HCT116 (cell line): ENCODE measurements around the gene DIP2A. TPM values are rescaled to one million over a fixed set of nuclear protein-coding genes. Genes with fewer than 3 reads are reported as not detected.

Experiments used
- ATAC-seq: fragments of 200-7000 bp; cut with Tn5 transposase; 2 replicates; pipeline ENCODE4 v1.9.1; 2020; ENCODE audit warnings: mild to moderate bottlenecking, moderate library complexity
- BruUV-seq: library from RNA; stranded (reverse); fragments of 400-500 nt; replicated peaks from 2 replicates; lab custom pipeline; 2021; lab: Mats Ljungman, UMichigan
- CTCF ChIA-PET: fragments of 300-600 bp; sonication (Branson Sonifier 250); formaldehyde crosslinking; loops from one replicate; lab custom pipeline; 2021; ENCODE audit warnings: antibody characterized with exemption; lab: Charles Lee
- POLR2A ChIA-PET: fragments of 300-600, 350-600 bp; sonication (Branson Sonifier 250); formaldehyde crosslinking; loops from one replicate; lab custom pipeline; 2021; ENCODE audit warnings: antibody characterized with exemption; lab: Charles Lee
- RAD21 ChIA-PET, 2 experiments: fragments of 300-600 bp; sonication (Branson Sonifier 250); formaldehyde crosslinking; loops; one replicate each; lab custom pipeline; 2023; ENCODE audit warnings: low total read pairs in 2 of 2; ENCODE audit not compliant: uncharacterized antibody in 2 of 2, unreplicated experiment in 2 of 2, low non-redundant PET in 1 of 2; lab: Charles Lee
- DNase-seq: peaks from one replicate; pipeline ENCODE4 v3.0.0-alpha.2; 2010; ENCODE audit warnings: low read depth, low spot score
- H2AFZ ChIP-seq: fragments of 200-600 bp; shearing (Covaris generic), sonication (generic); 2 replicates; pipeline ENCODE4 v1.6.1; 2017; ENCODE audit warnings: low read depth, mixed run types, mixed read lengths, antibody characterized with exemption, low read length; ENCODE audit not compliant: poor library complexity, severe bottlenecking
- H3K27ac ChIP-seq: 2 replicates; pipeline ENCODE4 v1.5.1; 2012; ENCODE audit warnings: low read depth, low read length
- H3K27me3 ChIP-seq: fragments of 200-600 bp; sonication (generic); 2 replicates; pipeline ENCODE4 v1.6.1; 2016; ENCODE audit warnings: mixed run types, low read length, mixed read lengths; ENCODE audit not compliant: insufficient read depth
- H3K36me3 ChIP-seq, 2 experiments: fragments of 200-500 bp in 1 of 2; fragments of 200-600 bp in 1 of 2; sonication (Bioruptor generic) in 1 of 2; sonication (generic) in 1 of 2; 2 replicates each; pipeline versions ENCODE4 v1.5.1 to v1.6.1; 2014 to 2016; ENCODE audit warnings: low read length in 2 of 2, inconsistent platforms in 1 of 2, mixed read lengths in 1 of 2, mixed run types in 1 of 2; ENCODE audit not compliant: insufficient read depth in 2 of 2, control insufficient read depth in 1 of 2
- H3K4me1 ChIP-seq, 2 experiments: fragments of 200-600 bp in 1 of 2; sonication (generic) in 1 of 2; 2 replicates each; pipeline versions ENCODE4 v1.5.1 to v1.6.1; 2012 to 2017; ENCODE audit warnings: low read length in 2 of 2, inconsistent platforms in 1 of 2, mild to moderate bottlenecking in 1 of 2, mixed read lengths in 1 of 2, mixed run types in 1 of 2, moderate library complexity in 1 of 2; ENCODE audit not compliant: insufficient read depth in 2 of 2, control insufficient read depth in 1 of 2
- H3K4me2 ChIP-seq: fragments of 200-600 bp; sonication (generic); 2 replicates; pipeline ENCODE4 v1.6.1; 2017; ENCODE audit warnings: mixed run types, low read length, mixed read lengths
- H3K4me3 ChIP-seq, 2 experiments: fragments of 200-600 bp in 1 of 2; sonication (generic) in 1 of 2; replicated peaks in 1 of 2; 2 replicates each; pipeline ENCODE4 v1.5.1; 2011 to 2016; ENCODE audit warnings: low read length in 2 of 2, control low read depth in 1 of 2, low read depth in 1 of 2, mild to moderate bottlenecking in 1 of 2, mixed read lengths in 1 of 2, mixed run types in 1 of 2
- H3K79me2 ChIP-seq: fragments of 200-600 bp; sonication (generic); 2 replicates; pipeline ENCODE4 v1.6.1; 2017; ENCODE audit warnings: mild to moderate bottlenecking, mixed run types, low read length, moderate library complexity, mixed read lengths; ENCODE audit not compliant: insufficient read depth
- H3K9ac ChIP-seq: fragments of 200-600 bp; sonication (generic); 2 replicates; pipeline ENCODE4 v1.6.1; 2016; ENCODE audit warnings: low read length, mixed read lengths
- H3K9me2 ChIP-seq: fragments of 200-600 bp; sonication (generic), shearing (Covaris generic); 2 replicates; pipeline ENCODE4 v1.6.1; 2017; ENCODE audit warnings: mixed run types, mild to moderate bottlenecking, moderate library complexity; ENCODE audit not compliant: insufficient read depth
- H3K9me3 ChIP-seq, 2 experiments: fragments of 200-500 bp in 1 of 2; fragments of 200-600 bp in 1 of 2; sonication (Bioruptor generic) in 1 of 2; sonication (generic) in 1 of 2; 2 replicates each; pipeline ENCODE4 v1.6.1; 2014 to 2017; ENCODE audit warnings: low read length in 2 of 2, mixed read lengths in 2 of 2, inconsistent platforms in 1 of 2, low read depth in 1 of 2, mild to moderate bottlenecking in 1 of 2, mixed run types in 1 of 2, moderate library complexity in 1 of 2; ENCODE audit not compliant: control insufficient read depth in 1 of 2, insufficient read depth in 1 of 2
- H4K20me1 ChIP-seq: fragments of 200-600 bp; sonication (generic), shearing (Covaris generic); 2 replicates; pipeline ENCODE4 v1.6.1; 2017; ENCODE audit warnings: mixed run types, mild to moderate bottlenecking, moderate library complexity; ENCODE audit not compliant: insufficient read depth
- CBX3 ChIP-seq: IDR thresholded peaks from 2 replicates; pipeline ENCODE4 v1.6.1; 2012; ENCODE audit warnings: low read depth
- ELF1 ChIP-seq: IDR thresholded peaks from 2 replicates; pipeline ENCODE4 v1.6.1; 2012; ENCODE audit warnings: low read depth, borderline replicate concordance
- EZH2phosphoT487 ChIP-seq: fragments of 200-600 bp; IDR thresholded peaks from 2 replicates; pipeline ENCODE4 v1.6.1; 2018; ENCODE audit warnings: antibody characterized with exemption, borderline replicate concordance
- FOSL1 ChIP-seq: IDR thresholded peaks from 2 replicates; pipeline ENCODE4 v1.6.1; 2012; ENCODE audit warnings: low read depth
- POLR2A ChIP-seq: IDR thresholded peaks from 2 replicates; pipeline ENCODE4 v1.7.0; 2011; ENCODE audit warnings: borderline replicate concordance; ENCODE audit not compliant: insufficient read depth, insufficient read length; ENCODE audit errors: extremely low read depth
- SIN3A ChIP-seq: IDR thresholded peaks from 2 replicates; pipeline ENCODE4 v1.6.1; 2012; ENCODE audit warnings: low read depth
- TCF7L2 ChIP-seq: IDR thresholded peaks from 2 replicates; pipeline ENCODE4 v1.7.0; 2011; ENCODE audit warnings: borderline replicate concordance, inconsistent platforms; ENCODE audit not compliant: insufficient read depth, insufficient read length; ENCODE audit errors: extremely low read depth
- ZFX ChIP-seq: fragments of 450-650 bp; IDR thresholded peaks from 2 replicates; pipeline ENCODE4 v1.6.1; 2017
- intact Hi-C: fragments of 100-400 bp; cut with micrococcal nuclease; formaldehyde crosslinking; loops from 2 replicates; pipeline ENCODE4 v1.10.0; 2022
- total RNA-seq: library from RNA; stranded (reverse); gene quantifications from one replicate; pipeline ENCODE4 v1.2.1, GENCODE V29; 2021; ENCODE audit not compliant: unreplicated experiment
- TF ChIP-seq, protein P1 (sequence below): IDR thresholded peaks from 2 replicates; pipeline ENCODE4 v1.6.1; 2012

Gene DIP2A
- total RNA-seq, 1 experiment from 2014 or later, result 39.9 TPM

- no peaks in the 10 kb centered on the region for H3K79me2 ChIP-seq
- intact Hi-C loops, result no loop called here
- H3K27me3 ChIP-seq, result no peaks in the 10 kb centered on the region
- H3K9me3 ChIP-seq, result no peaks in the 10 kb centered on the region
- ChIA-PET RAD21 (no interaction called here), POLR2A (no interaction called here), CTCF (no interaction called here)
- H4K20me1 ChIP-seq, result no peaks in the 10 kb centered on the region
- no TSS peak for BruUV-seq
- H3K4me3 ChIP-seq, result no peak overlapping the region
- no peaks in the 10 kb centered on the region for H3K4me1 ChIP-seq
- H3K9ac ChIP-seq, result no peak overlapping the region
- no peak overlapping the region for H3K27ac ChIP-seq
- H3K9me2 ChIP-seq, result no peaks in the 10 kb centered on the region
- no peak for ATAC-seq
- no peak overlapping the region for H3K4me2 ChIP-seq
- H2AFZ ChIP-seq, result no peak overlapping the region
- TF ChIP-seq ELF1, result no peak
- H3K36me3 ChIP-seq, result peaks cover 0 to 3% of the 10 kb centered on the region in 2 experiments; a peak in 3 of 4 replicates
- DNase-seq, result no peak
Measured at GRCh38 chr21:46416551-46416950, 42.1 kb upstream of the DIP2A start.

DNA sequence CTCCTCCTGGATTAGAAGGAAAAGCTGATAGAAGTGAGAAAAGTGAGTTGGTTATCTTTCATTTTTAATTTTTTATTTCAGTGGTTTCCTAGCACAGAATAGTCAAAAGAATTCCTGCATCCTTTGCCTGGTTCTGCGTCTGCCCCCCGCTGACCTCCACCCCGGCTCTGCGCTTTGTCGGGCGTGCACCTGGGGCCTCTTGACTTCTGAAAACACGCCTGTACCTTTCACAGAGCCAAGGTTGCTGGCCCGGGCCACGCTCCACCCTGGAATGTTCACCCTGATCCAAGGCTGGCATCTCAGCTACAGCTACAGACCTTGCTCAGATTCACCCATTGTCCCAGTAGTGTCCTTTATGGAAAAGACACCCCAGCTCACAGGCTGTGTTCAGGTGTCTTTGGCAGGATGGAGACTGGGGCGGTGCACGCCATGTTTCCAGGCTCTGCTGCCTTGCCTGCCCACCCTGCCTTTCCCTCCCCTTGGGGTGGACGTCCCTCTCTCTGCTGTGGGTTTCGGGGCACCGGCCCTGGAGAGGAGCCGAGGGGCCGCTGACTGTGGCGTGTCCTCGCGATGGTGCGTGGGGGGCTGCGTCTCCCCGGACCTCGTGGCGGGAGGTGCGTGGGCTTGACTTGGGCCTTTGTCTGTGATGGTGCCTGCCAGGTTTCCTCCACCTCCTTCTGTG is 40.3 kb upstream of the DIP2A start:
- intact Hi-C loops, result no loop called here

More for the DNA sequence above, 40.3 kb upstream of the DIP2A start:
- H3K4me1 ChIP-seq, result no peaks in the 10 kb centered on the region
- no peaks in the 10 kb centered on the region for H3K27me3 ChIP-seq
- no peak overlapping the region for H3K27ac ChIP-seq
- H3K9me2 ChIP-seq, result no peaks in the 10 kb centered on the region
- ATAC-seq, result no peak
- H3K4me2 ChIP-seq, result no peak overlapping the region
- no TSS peak for BruUV-seq
- TF ChIP-seq EZH2phosphoT487, result no peak
- TF ChIP-seq TCF7L2, result no peak
- TF ChIP-seq SIN3A, result no peak
- TF ChIP-seq ZFX, result no peak
- no peak for TF ChIP-seq POLR2A
- no peak for TF ChIP-seq CBX3
- TF ChIP-seq FOSL1, result no peak
- TF ChIP-seq, protein P1, sequence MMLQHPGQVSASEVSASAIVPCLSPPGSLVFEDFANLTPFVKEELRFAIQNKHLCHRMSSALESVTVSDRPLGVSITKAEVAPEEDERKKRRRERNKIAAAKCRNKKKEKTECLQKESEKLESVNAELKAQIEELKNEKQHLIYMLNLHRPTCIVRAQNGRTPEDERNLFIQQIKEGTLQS, result no peak
- TF ChIP-seq, all 23 proteins: peak for 0
- ChIA-PET POLR2A (no interaction called here), CTCF (no interaction called here), RAD21 (no interaction called here)
- H3K9ac ChIP-seq, result no peak overlapping the region
- H3K9me3 ChIP-seq, result no peaks in the 10 kb centered on the region
- no peak for DNase-seq
- H3K79me2 ChIP-seq, result no peaks in the 10 kb centered on the region
- H3K4me3 ChIP-seq, result no peak overlapping the region
- H4K20me1 ChIP-seq, result no peaks in the 10 kb centered on the region
- peaks cover 0 to 3% of the 10 kb centered on the region in 2 experiments; a peak in 3 of 4 replicates for H3K36me3 ChIP-seq
- no peak overlapping the region for H2AFZ ChIP-seq
